Loucy (cell line): Measurements from ENCODE around the gene CPT2.

Source experiments
- CTCF ChIP-seq: fragments of 200-600 bp; sonication (generic); conservative IDR thresholded peaks from 2 replicates; pipeline ENCODE4 v1.5.1; 2014; ENCODE audit warnings: mild to moderate bottlenecking, antibody characterized with exemption, low read length
- EZH2phosphoT487 ChIP-seq: fragments of 200-600 bp; IDR thresholded peaks from 2 replicates; pipeline ENCODE4 v1.6.1; 2018; ENCODE audit warnings: antibody characterized with exemption, mild to moderate bottlenecking, moderate library complexity, borderline replicate concordance

- TF ChIP-seq EZH2phosphoT487: no peak
- TF ChIP-seq CTCF: no peak
These were observed 41.7 kb upstream of the CPT2 start for GRCh38 chr1:53154859-53155438.
